IMR-90 (cell line): ENCODE results near the gene PLXDC1. TPM values are rescaled to one million over a fixed set of nuclear protein-coding genes. Genes with fewer than 3 reads are reported as not detected.

Experiments
- ATAC-seq: fragments of 200-7000 bp; cut with Tn5 transposase; 2 replicates; pipeline ENCODE4 v1.9.1; 2020; ENCODE audit warnings: low read depth, mild to moderate bottlenecking, moderate library complexity
- BruUV-seq: library from RNA; stranded (reverse); fragments of 400-500 nt; replicated peaks from 2 replicates; lab custom pipeline; 2021; lab: Mats Ljungman, UMichigan
- CTCF ChIA-PET: fragments of 300-600 bp; formaldehyde crosslinking; extraction: SDS; loops from one replicate; lab custom pipeline; 2021; ENCODE audit warnings: antibody characterized with exemption; lab: Yijun Ruan, JAX
- POLR2A ChIA-PET: fragments of 300-600 bp; sonication (Branson Sonifier 250); formaldehyde crosslinking; loops from one replicate; lab custom pipeline; 2022; ENCODE audit warnings: antibody characterized with exemption; ENCODE audit not compliant: unreplicated experiment; lab: Charles Lee
- DNase-seq: peaks from one replicate; pipeline ENCODE4 v3.0.0; 2013
- H2AFZ ChIP-seq: replicated peaks from 2 replicates; pipeline ENCODE3; 2013; ENCODE audit warnings: low read length, mild to moderate bottlenecking; ENCODE audit not compliant: poor library complexity
- H2AK5ac ChIP-seq: 2 replicates; pipeline ENCODE4 v1.6.1; 2013; ENCODE audit warnings: low read depth, low read length, inconsistent platforms
- H2AK9ac ChIP-seq: replicated peaks from 2 replicates; pipeline ENCODE3; 2013; ENCODE audit warnings: mild to moderate bottlenecking, low read depth, low read length, moderate library complexity; ENCODE audit not compliant: poor library complexity
- H2BK120ac ChIP-seq: 2 replicates; pipeline ENCODE4 v1.6.1; 2013; ENCODE audit warnings: low read depth, low read length, inconsistent platforms
- H2BK15ac ChIP-seq: 3 replicates; pipeline ENCODE4 v1.6.1; 2013; ENCODE audit warnings: low read depth, low read length, inconsistent platforms
- H2BK20ac ChIP-seq: 2 replicates; pipeline ENCODE4 v1.6.1; 2013; ENCODE audit warnings: low read depth, mild to moderate bottlenecking, inconsistent platforms, low read length, moderate library complexity
- H2BK5ac ChIP-seq: 2 replicates; pipeline ENCODE4 v1.6.1; 2013; ENCODE audit warnings: mild to moderate bottlenecking, low read depth, low read length, inconsistent platforms; ENCODE audit not compliant: poor library complexity, severe bottlenecking
- H3K14ac ChIP-seq: replicated peaks from 2 replicates; pipeline ENCODE4 v1.6.1; 2013; ENCODE audit warnings: low read depth, low read length, inconsistent platforms
- H3K18ac ChIP-seq: 2 replicates; pipeline ENCODE4 v1.6.1; 2013; ENCODE audit warnings: low read depth, low read length, control low read depth
- H3K23ac ChIP-seq: 2 replicates; pipeline ENCODE4 v1.6.1; 2013; ENCODE audit warnings: low read depth, low read length, inconsistent platforms
- H3K27ac ChIP-seq: 2 replicates; pipeline ENCODE4 v1.5.1; 2013; ENCODE audit warnings: mild to moderate bottlenecking, control low read depth, low read length; ENCODE audit not compliant: insufficient read depth
- H3K27me3 ChIP-seq: 2 replicates; pipeline ENCODE4 v1.6.1; 2013; ENCODE audit warnings: low read length; ENCODE audit not compliant: control insufficient read depth, insufficient read depth
- H3K36me3 ChIP-seq: 2 replicates; pipeline ENCODE4 v1.6.1; 2013; ENCODE audit warnings: low read length, mixed read lengths; ENCODE audit not compliant: control insufficient read depth, insufficient read depth
- H3K4ac ChIP-seq: 2 replicates; pipeline ENCODE4 v1.6.1; 2013; ENCODE audit warnings: low read depth, low read length, inconsistent platforms
- H3K4me1 ChIP-seq: 2 replicates; pipeline ENCODE4 v1.6.1; 2013; ENCODE audit warnings: low read length, mixed read lengths; ENCODE audit not compliant: control insufficient read depth, insufficient read depth
- H3K4me2 ChIP-seq: 2 replicates; pipeline ENCODE4 v1.6.1; 2013; ENCODE audit warnings: low read depth, mild to moderate bottlenecking, control low read depth, low read length, moderate library complexity
- H3K4me3 ChIP-seq: 2 replicates; pipeline ENCODE4 v1.5.1; 2013; ENCODE audit warnings: low read depth, mild to moderate bottlenecking, control low read depth, low read length, moderate library complexity; ENCODE audit not compliant: insufficient read depth
- H3K56ac ChIP-seq: 2 replicates; pipeline ENCODE4 v1.6.1; 2013; ENCODE audit warnings: low read length, inconsistent platforms; ENCODE audit not compliant: insufficient read depth; ENCODE audit errors: extremely low read depth
- H3K79me1 ChIP-seq, 2 experiments: 2 replicates each; pipeline ENCODE4 v1.6.1; 2013; ENCODE audit warnings: low read length in 2 of 2, inconsistent platforms in 1 of 2, low read depth in 1 of 2
- H3K9ac ChIP-seq: 2 replicates; pipeline ENCODE4 v1.6.1; 2013; ENCODE audit warnings: low read depth, low read length, control low read depth
- H3K9me1 ChIP-seq: 2 replicates; pipeline ENCODE4 v1.6.1; 2013; ENCODE audit warnings: low read length, inconsistent platforms; ENCODE audit not compliant: insufficient read depth
- H3K9me3 ChIP-seq: 2 replicates; pipeline ENCODE4 v1.6.1; 2013; ENCODE audit warnings: low read length; ENCODE audit not compliant: control insufficient read depth, insufficient read depth
- H4K20me1 ChIP-seq: 2 replicates; pipeline ENCODE4 v1.6.1; 2013; ENCODE audit warnings: low read length, inconsistent platforms; ENCODE audit not compliant: insufficient read depth
- H4K5ac ChIP-seq: 2 replicates; pipeline ENCODE4 v1.6.1; 2013; ENCODE audit warnings: mild to moderate bottlenecking, low read depth, low read length, control low read depth
- H4K8ac ChIP-seq, 2 experiments: 2 replicates each; pipeline ENCODE4 v1.6.1; 2013; ENCODE audit warnings: low read depth in 2 of 2, low read length in 2 of 2, control low read depth in 1 of 2, inconsistent platforms in 1 of 2
- H4K91ac ChIP-seq: 2 replicates; pipeline ENCODE4 v1.6.1; 2013; ENCODE audit warnings: low read depth, low read length, inconsistent platforms; ENCODE audit not compliant: insufficient read depth
- BHLHE40 ChIP-seq: fragments of 150-350 bp; IDR thresholded peaks from 2 replicates; pipeline ENCODE4 v1.6.1; 2016; ENCODE audit warnings: mild to moderate bottlenecking, low read depth, low read length
- CEBPB ChIP-seq: IDR thresholded peaks from 2 replicates; pipeline ENCODE4 v1.6.1; 2012; ENCODE audit warnings: low read depth, low read length, improper control_type of control experiment
- CHD1 ChIP-seq: IDR thresholded peaks from 2 replicates; pipeline ENCODE4 v1.6.1; 2012; ENCODE audit warnings: low read depth, low read length, improper control_type of control experiment
- CTCF ChIP-seq: conservative IDR thresholded peaks from 2 replicates; pipeline ENCODE4 v1.5.1; 2012; ENCODE audit warnings: mild to moderate bottlenecking, low read depth, low read length, improper control_type of control experiment
- ELK1 ChIP-seq: fragments of 150-350 bp; IDR thresholded peaks from 2 replicates; pipeline ENCODE4 v1.6.1; 2016; ENCODE audit warnings: low read depth, mild to moderate bottlenecking, low read length, moderate library complexity, borderline replicate concordance
- FOS ChIP-seq: fragments of 150-350 bp; IDR thresholded peaks from 2 replicates; pipeline ENCODE4 v1.6.1; 2016; ENCODE audit warnings: low read depth, low read length
- MAFK ChIP-seq: IDR thresholded peaks from 2 replicates; pipeline ENCODE4 v1.6.1; 2012; ENCODE audit warnings: low read depth, low read length, improper control_type of control experiment
- MAZ ChIP-seq: IDR thresholded peaks from 2 replicates; pipeline ENCODE4 v1.6.1; 2012; ENCODE audit warnings: low read depth, mild to moderate bottlenecking, low read length, improper control_type of control experiment, moderate library complexity, borderline replicate concordance
- MXI1 ChIP-seq: IDR thresholded peaks from 2 replicates; pipeline ENCODE4 v1.6.1; 2012; ENCODE audit warnings: low read depth, mild to moderate bottlenecking, low read length, moderate library complexity, borderline replicate concordance
- NFE2L2 ChIP-seq: fragments of 150-350 bp; IDR thresholded peaks from 2 replicates; pipeline ENCODE4 v1.6.1; 2016; ENCODE audit warnings: low read depth, mild to moderate bottlenecking, low read length
- POLR2A ChIP-seq: IDR thresholded peaks from 2 replicates; pipeline ENCODE4 v1.6.1; 2012; ENCODE audit warnings: mild to moderate bottlenecking, low read depth, low read length
- RAD21 ChIP-seq: IDR thresholded peaks from 2 replicates; pipeline ENCODE4 v1.6.1; 2012; ENCODE audit warnings: low read length, improper control_type of control experiment
- RCOR1 ChIP-seq: IDR thresholded peaks from 2 replicates; pipeline ENCODE4 v1.6.1; 2012; ENCODE audit warnings: mild to moderate bottlenecking, low read length, improper control_type of control experiment; ENCODE audit not compliant: insufficient replicate concordance
- RFX5 ChIP-seq: IDR thresholded peaks from 2 replicates; pipeline ENCODE4 v1.8.0; 2012; ENCODE audit warnings: low read depth, mild to moderate bottlenecking, low read length, moderate library complexity
- SMC3 ChIP-seq: fragments of 150-350 bp; IDR thresholded peaks from 2 replicates; pipeline ENCODE4 v1.6.1; 2016; ENCODE audit warnings: low read depth, mild to moderate bottlenecking, antibody characterized with exemption, low read length, moderate library complexity
- WGBS, 2 experiments: methylation state at CpG; one replicate each; pipeline versions ENCODE4 v1.1.5 to v1.1.7; 2013; ENCODE audit warnings: missing lambda C conversion rate in 2 of 2; ENCODE audit not compliant: insufficient read length in 1 of 2; ENCODE audit errors: extremely low coverage in 2 of 2; 5-methylcytosine and 5-hydroxymethylcytosine counted together
- dilution Hi-C: fragments of 300-500 bp; cut with HindIII; formaldehyde crosslinking; loops from one replicate; pipeline ENCODE4 v1.14.3; 2018; ENCODE audit warnings: low sequenced_read_pairs; ENCODE audit not compliant: unreplicated experiment
- in situ Hi-C: fragments of 300-500 bp; cut with MboI; formaldehyde crosslinking; loops from 3 replicates; pipeline ENCODE4 v1.14.3; 2019; ENCODE audit warnings: low sequenced_read_pairs, inconsistent platforms, mixed read lengths
- intact Hi-C: fragments of 100-400 bp; cut with micrococcal nuclease; formaldehyde crosslinking; loops from 2 replicates; pipeline ENCODE4 v1.10.0; 2022
- polyA plus RNA-seq, 3 experiments: library from polyadenylated mRNA; depleted of rRNA; stranded (reverse); fragments of >200 nt; gene quantifications; 2 replicates each; pipeline ENCODE4 v1.2.3, GENCODE V29; 2012; ENCODE audit warnings: low replicate concordance in 1 of 3
- total RNA-seq: library from RNA; depleted of rRNA; stranded (reverse); fragments of >200 nt; gene quantifications from 2 replicates; pipeline ENCODE4 v1.2.3, GENCODE V29; 2012

Gene PLXDC1
- total and polyA plus RNA-seq, 2 of the 4 experiments (the other 2 are of a cell fraction) = under 0.01 to 0.50 TPM

DNA sequence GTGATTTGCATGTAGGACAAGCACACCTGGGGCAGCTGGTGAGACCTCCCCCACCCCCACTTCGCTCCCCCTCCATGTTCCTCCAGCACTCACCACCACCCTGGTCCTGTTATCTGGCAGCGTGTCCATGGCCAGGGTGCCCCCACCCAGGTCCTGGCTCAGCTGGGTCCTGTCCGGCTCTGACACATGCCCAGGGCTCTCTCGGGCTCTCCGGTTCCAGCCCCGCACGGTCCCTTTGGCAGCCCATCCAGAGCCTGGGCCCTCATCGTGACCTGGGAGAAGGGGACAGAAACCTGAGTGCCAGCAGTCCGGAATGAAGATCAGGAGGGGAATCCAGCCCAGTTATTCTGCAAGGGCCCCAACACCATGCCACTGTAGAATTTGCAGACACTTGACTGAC, 11.9 kb downstream of the PLXDC1 start:
- Histone ChIP-seq H3K9ac (no peak overlapping the region), H3K4me2 (0 out of 2 replicates have a peak overlapping the region, but pooled peaks have one; percentile 11), H2AFZ (peak overlapping the region; percentile 77), H3K23ac (peak overlapping the region; percentile 38; the same call in 1 of the 2 replicates), H3K14ac (peak overlapping the region; percentile 73), H3K4me3 (no peak overlapping the region), H2BK120ac (peak overlapping the region; percentile 95), H2BK5ac (peak overlapping the region; percentile 75), H3K27ac (no peak overlapping the region), H4K8ac (peak overlapping the region in 1 of 2 experiments; percentile 65; a peak in 2 of 4 replicates), H3K79me1 (no peaks in the 10 kb centered on the region), H4K20me1 (no peaks in the 10 kb centered on the region), H2BK15ac (peak overlapping the region; percentile 79; the same call in 1 of the 3 replicates), H4K5ac (0 out of 2 replicates have a peak overlapping the region, but pooled peaks have one; percentile 6), H2BK20ac (peak overlapping the region; percentile 89), H3K4ac (peak overlapping the region; percentile 91), H3K4me1 (peaks cover 18% of the 10 kb centered on the region), H2AK5ac (peak overlapping the region; percentile 94), H2AK9ac (peak overlapping the region; percentile 51), H3K36me3 (no peaks in the 10 kb centered on the region), H3K27me3 (no peaks in the 10 kb centered on the region), H3K56ac (no peak overlapping the region), H3K9me1 (peaks cover 17% of the 10 kb centered on the region), H4K91ac (peak overlapping the region; percentile 82), H3K18ac (peak overlapping the region; percentile 17; the same call in 1 of the 2 replicates), H3K9me3 (no peaks in the 10 kb centered on the region)
- in situ Hi-C loops = no loop called here
- ChIA-PET CTCF (interaction anchor here (0.9 kb wide), 1 partner anchor 14 kb away, joined by 3 read pairs; no protein-coding TSS in a partner anchor), POLR2A (no interaction called here)
- BruUV-seq = no TSS peak
- intact Hi-C loops = loop anchor here (5.0 kb wide), 1 partner anchor 157 kb away; no protein-coding TSS in a partner anchor
- ATAC-seq = peak; percentile 2; the same call in 1 of the 2 replicates
- no peak for TF ChIP-seq MAFK
- TF ChIP-seq MAZ = no peak
- no peak for TF ChIP-seq FOS
- no peak for TF ChIP-seq NFE2L2
- TF ChIP-seq POLR2A = no peak
- TF ChIP-seq MXI1 = no peak
- TF ChIP-seq SMC3 = no peak
- no peak for TF ChIP-seq CHD1
- TF ChIP-seq BHLHE40 = no peak
- TF ChIP-seq CEBPB = no peak
- TF ChIP-seq RAD21 = no peak
- no peak for TF ChIP-seq RFX5
- no peak for TF ChIP-seq CTCF
- TF ChIP-seq ELK1 = no peak
- no peak for TF ChIP-seq RCOR1
- dilution Hi-C loops = no loop called here
- no peak for DNase-seq
- WGBS, 2 experiments = 100% methylated on average over 1 of the region's 9 CpGs; no CpG with 5 or more reads in 1 of the 2 experiments
